Natural killer cell (primary cell): ENCODE measurements around the gene KIF3A. TPM values are rescaled to one million over a fixed set of nuclear protein-coding genes. Genes with fewer than 3 reads are reported as not detected.

Experiments used
- ATAC-seq, 3 donors: fragments of 150-1000 bp in 2 of 3; fragments of 200-7000 bp in 1 of 3; cut with Tn5 transposase; 1 replicate in 1 of 3; 2 replicates in 2 of 3; pipeline ENCODE4 v1.10.0; 2021; ENCODE audit warnings: mild to moderate bottlenecking in 2 of 3, moderate library complexity in 2 of 3
- DNase-seq, 2 donors: peaks; one replicate each; pipeline versions ENCODE4 v3.0.0 to v3.0.0-alpha.2; 2013 to 2021; ENCODE audit warnings: mixed read lengths in 1 of 2
- H3K27ac ChIP-seq: one replicate; pipeline ENCODE4 v1.5.1; 2013; ENCODE audit warnings: mild to moderate bottlenecking, low read length
- H3K27me3 ChIP-seq: one replicate; pipeline ENCODE4 v1.6.1; 2013; ENCODE audit warnings: low read length; ENCODE audit not compliant: control insufficient read depth, insufficient read depth
- H3K36me3 ChIP-seq: one replicate; pipeline ENCODE4 v1.6.1; 2013; ENCODE audit warnings: low read length; ENCODE audit not compliant: control insufficient read depth, insufficient read depth
- H3K4me1 ChIP-seq: one replicate; pipeline ENCODE4 v1.6.1; 2013; ENCODE audit warnings: low read length; ENCODE audit not compliant: control insufficient read depth, insufficient read depth
- H3K4me3 ChIP-seq: one replicate; pipeline ENCODE4 v1.5.1; 2013; ENCODE audit warnings: low read length
- H3K9me3 ChIP-seq: one replicate; pipeline ENCODE4 v1.6.1; 2013; ENCODE audit warnings: low read length; ENCODE audit not compliant: control insufficient read depth, insufficient read depth
- H3K27ac Mint-ChIP-seq, 2 donors: one replicate each; pipeline ENCODE4 v1.8.0; 2022; ENCODE audit warnings: mild to moderate bottlenecking in 2 of 2, mixed read lengths in 2 of 2, moderate library complexity in 1 of 2
- H3K27me3 Mint-ChIP-seq, 2 donors: one replicate each; pipeline ENCODE4 v1.8.0; 2022; ENCODE audit warnings: low read depth in 2 of 2, mixed read lengths in 2 of 2
- H3K36me3 Mint-ChIP-seq: one replicate; pipeline ENCODE4 v1.8.0; 2022; ENCODE audit warnings: mixed read lengths
- H3K4me1 Mint-ChIP-seq, 2 donors: one replicate each; pipeline ENCODE4 v1.8.0; 2022; ENCODE audit warnings: mixed read lengths in 2 of 2
- H3K4me3 Mint-ChIP-seq: one replicate; pipeline ENCODE4 v1.8.0; 2022; ENCODE audit warnings: mild to moderate bottlenecking, moderate library complexity, mixed read lengths
- H3K9me3 Mint-ChIP-seq, 2 donors: one replicate each; pipeline ENCODE4 v1.8.0; 2022; ENCODE audit warnings: mixed read lengths in 2 of 2
- CTCF ChIP-seq: fragments of 200-600 bp; IDR thresholded peaks from one replicate; pipeline ENCODE4 v1.8.0; 2022; ENCODE audit warnings: antibody characterized with exemption
- WGBS: methylation state at CpG from one replicate; pipeline ENCODE4 v1.1.7; 2013; ENCODE audit warnings: missing lambda C conversion rate; ENCODE audit not compliant: insufficient coverage; 5-methylcytosine and 5-hydroxymethylcytosine counted together
- intact Hi-C: fragments of 100-400 bp; cut with micrococcal nuclease; formaldehyde crosslinking; loops from one replicate; pipeline ENCODE4 v1.14.2; 2022
- total RNA-seq, 4 donors: library from RNA; stranded (reverse); fragments of 120-200 nt in 1 of 4; gene quantifications; one replicate each; pipeline versions ENCODE4 v1.2.3 to v1.2.4, GENCODE V29; 2013 to 2022

Gene KIF3A
- total RNA-seq, 3 donors from 2014 or later (not counting 1 experiment from before 2014, with no cell fraction given) = 13.6 to 19.2 (median 18.6) TPM

- Mint-ChIP-seq H3K27me3 (peaks cover 0 to 3% of the 10 kb centered on the region in 2 donors), H3K4me3 (no peak overlapping the region), H3K4me1 (no peaks in the 10 kb centered on the region), H3K9me3 (no peaks in the 10 kb centered on the region), H3K36me3 (no peaks in the 10 kb centered on the region), H3K27ac (no peak overlapping the region)
- ATAC-seq (no peak), DNase-seq (no peak)
- no peaks in the 10 kb centered on the region for H3K27me3 ChIP-seq
- no peaks in the 10 kb centered on the region for H3K4me1 ChIP-seq
- WGBS = 95% methylated on average over 12 of the region's 12 CpGs
- no peaks in the 10 kb centered on the region for H3K9me3 ChIP-seq
- intact Hi-C loops = no loop called here
- no peaks in the 10 kb centered on the region for H3K36me3 ChIP-seq
- H3K4me3 ChIP-seq = no peak overlapping the region
- H3K27ac ChIP-seq = no peak overlapping the region
- TF ChIP-seq CTCF = no peak
These were observed 22.7 kb upstream of the KIF3A start for GRCh38 chr5:132760049-132760420.

GRCh38 chr5:132759114-132760048 lies 22.0 kb upstream of the KIF3A start:
- Mint-ChIP-seq H3K36me3 (no peaks in the 10 kb centered on the region), H3K9me3 (no peaks in the 10 kb centered on the region), H3K27ac (no peak overlapping the region), H3K27me3 (peaks cover 0 to 4% of the 10 kb centered on the region in 2 donors), H3K4me3 (no peak overlapping the region), H3K4me1 (no peaks in the 10 kb centered on the region)
- no peak overlapping the region for H3K4me3 ChIP-seq
- H3K4me1 ChIP-seq = no peaks in the 10 kb centered on the region
- TF ChIP-seq CTCF = no peak
- no peak overlapping the region for H3K27ac ChIP-seq
- intact Hi-C loops = no loop called here
- no peak for DNase-seq
- no peaks in the 10 kb centered on the region for H3K27me3 ChIP-seq
- WGBS = 94% methylated on average over 13 of the region's 13 CpGs
- H3K9me3 ChIP-seq = no peaks in the 10 kb centered on the region
- H3K36me3 ChIP-seq = no peaks in the 10 kb centered on the region
- no peak for ATAC-seq

GRCh38 chr5:132758451-132758850 lies 21.1 kb upstream of the KIF3A start:
- Mint-ChIP-seq H3K4me3 (no peak overlapping the region), H3K4me1 (no peaks in the 10 kb centered on the region), H3K27ac (no peak overlapping the region), H3K36me3 (no peaks in the 10 kb centered on the region), H3K27me3 (peaks cover 0 to 4% of the 10 kb centered on the region in 2 donors), H3K9me3 (no peaks in the 10 kb centered on the region)
- H3K4me3 ChIP-seq = no peak overlapping the region
- no peaks in the 10 kb centered on the region for H3K27me3 ChIP-seq
- 96% methylated on average over 13 of the region's 13 CpGs for WGBS
- ATAC-seq = no peak
- H3K27ac ChIP-seq = no peak overlapping the region
- intact Hi-C loops = no loop called here
- no peaks in the 10 kb centered on the region for H3K36me3 ChIP-seq
- no peaks in the 10 kb centered on the region for H3K9me3 ChIP-seq
- TF ChIP-seq CTCF = no peak
- DNase-seq = no peak
- no peaks in the 10 kb centered on the region for H3K4me1 ChIP-seq
